Lower leg skin (tissue), 3 donors: Measurements from ENCODE around the gene GPR158.

Experiments
- POLR2A ChIP-seq, 2 donors: fragments of 450-650 bp; IDR thresholded peaks; one replicate each; pipeline ENCODE4 v1.6.1; 2016 to 2017; ENCODE audit warnings: antibody characterized with exemption in 2 of 2, mild to moderate bottlenecking in 1 of 2, moderate library complexity in 1 of 2
- TF ChIP-seq, protein P1 (sequence below), 3 donors: fragments of 450-650 bp; IDR thresholded peaks; one replicate each; pipeline ENCODE4 v1.5.1; 2016; ENCODE audit warnings: antibody characterized with exemption in 3 of 3, mild to moderate bottlenecking in 3 of 3, moderate library complexity in 2 of 3

DNA sequence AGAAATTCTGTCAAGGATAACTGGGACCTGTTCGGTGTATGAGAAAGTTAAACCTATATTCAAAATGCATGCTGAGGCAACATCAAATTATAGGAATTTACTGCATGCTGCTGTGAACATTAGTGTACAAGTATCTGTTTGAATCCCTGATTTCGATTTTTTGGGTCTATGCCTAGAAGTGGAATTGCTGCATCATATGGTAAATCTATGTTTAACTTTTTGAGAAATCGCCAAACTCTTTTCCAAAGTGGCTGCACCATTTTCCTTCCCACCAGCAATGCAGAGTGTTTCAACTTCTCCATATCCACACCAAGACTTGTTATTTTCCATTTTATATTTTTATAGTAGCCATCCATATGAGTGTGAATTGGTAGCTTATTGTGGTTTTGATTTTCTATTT lies 306.7 kb downstream of the GPR158 start:
- TF ChIP-seq, protein P1, sequence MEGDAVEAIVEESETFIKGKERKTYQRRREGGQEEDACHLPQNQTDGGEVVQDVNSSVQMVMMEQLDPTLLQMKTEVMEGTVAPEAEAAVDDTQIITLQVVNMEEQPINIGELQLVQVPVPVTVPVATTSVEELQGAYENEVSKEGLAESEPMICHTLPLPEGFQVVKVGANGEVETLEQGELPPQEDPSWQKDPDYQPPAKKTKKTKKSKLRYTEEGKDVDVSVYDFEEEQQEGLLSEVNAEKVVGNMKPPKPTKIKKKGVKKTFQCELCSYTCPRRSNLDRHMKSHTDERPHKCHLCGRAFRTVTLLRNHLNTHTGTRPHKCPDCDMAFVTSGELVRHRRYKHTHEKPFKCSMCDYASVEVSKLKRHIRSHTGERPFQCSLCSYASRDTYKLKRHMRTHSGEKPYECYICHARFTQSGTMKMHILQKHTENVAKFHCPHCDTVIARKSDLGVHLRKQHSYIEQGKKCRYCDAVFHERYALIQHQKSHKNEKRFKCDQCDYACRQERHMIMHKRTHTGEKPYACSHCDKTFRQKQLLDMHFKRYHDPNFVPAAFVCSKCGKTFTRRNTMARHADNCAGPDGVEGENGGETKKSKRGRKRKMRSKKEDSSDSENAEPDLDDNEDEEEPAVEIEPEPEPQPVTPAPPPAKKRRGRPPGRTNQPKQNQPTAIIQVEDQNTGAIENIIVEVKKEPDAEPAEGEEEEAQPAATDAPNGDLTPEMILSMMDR (IDR thresholded peaks at IDR 0.05) = no peak
- no peak for TF ChIP-seq POLR2A (IDR thresholded peaks at IDR 0.05)
